ENCODE results near the gene FAM234A.

DNA sequence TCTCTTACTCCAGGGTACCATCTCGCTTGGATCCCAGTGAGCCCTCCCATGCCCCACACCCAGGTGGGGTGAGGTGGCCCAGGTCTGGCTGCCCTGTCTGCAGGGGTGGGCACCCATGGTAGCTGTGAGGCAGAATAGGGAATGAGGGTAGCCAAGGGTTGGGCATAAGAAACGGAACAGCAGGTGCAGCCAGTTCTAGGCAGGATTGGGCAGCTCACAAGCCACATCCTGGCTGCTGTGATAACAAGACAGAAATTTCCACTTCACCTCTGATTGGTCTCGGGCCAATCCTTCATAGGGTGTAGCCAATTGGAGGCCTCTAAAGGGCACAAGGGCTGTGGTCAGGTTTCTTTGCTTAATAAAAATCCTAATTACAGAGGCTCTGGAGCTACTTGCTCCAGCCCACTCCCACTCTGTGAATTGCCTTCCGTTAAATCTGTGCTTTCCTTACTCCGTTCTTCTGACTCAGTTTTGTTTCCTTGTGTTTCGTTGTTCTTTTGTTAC lies 44.3 kb downstream of the FAM234A start:
- TF ChIP-seq POLR2A (IDR thresholded peaks at IDR 0.05; ENCODE audit: low read length) (no peak), RARB (CRISPR knock-in tag; IDR thresholded peaks at IDR 0.05) (no peak), RAD21 (conservative IDR thresholded peaks at IDR 0.05 in 1 of 2, IDR thresholded peaks at IDR 0.05 in 1 of 2) (no peak), MAFK (IDR thresholded peaks at IDR 0.05; ENCODE audit: partially characterized antibody) (no peak), NFE2L2 (conservative IDR thresholded peaks at IDR 0.05; ENCODE audit: low read length) (no peak), EP300 (IDR thresholded peaks at IDR 0.05) (no peak), RFX5 (IDR thresholded peaks at IDR 0.05) (no peak), ESRRA (IDR thresholded peaks at IDR 0.05; ENCODE audit: borderline replicate concordance, low read length) (no peak), MAZ (IDR thresholded peaks at IDR 0.05; ENCODE audit: borderline replicate concordance, low read depth, low read length) (no peak)
- TF ChIP-seq, protein P1, sequence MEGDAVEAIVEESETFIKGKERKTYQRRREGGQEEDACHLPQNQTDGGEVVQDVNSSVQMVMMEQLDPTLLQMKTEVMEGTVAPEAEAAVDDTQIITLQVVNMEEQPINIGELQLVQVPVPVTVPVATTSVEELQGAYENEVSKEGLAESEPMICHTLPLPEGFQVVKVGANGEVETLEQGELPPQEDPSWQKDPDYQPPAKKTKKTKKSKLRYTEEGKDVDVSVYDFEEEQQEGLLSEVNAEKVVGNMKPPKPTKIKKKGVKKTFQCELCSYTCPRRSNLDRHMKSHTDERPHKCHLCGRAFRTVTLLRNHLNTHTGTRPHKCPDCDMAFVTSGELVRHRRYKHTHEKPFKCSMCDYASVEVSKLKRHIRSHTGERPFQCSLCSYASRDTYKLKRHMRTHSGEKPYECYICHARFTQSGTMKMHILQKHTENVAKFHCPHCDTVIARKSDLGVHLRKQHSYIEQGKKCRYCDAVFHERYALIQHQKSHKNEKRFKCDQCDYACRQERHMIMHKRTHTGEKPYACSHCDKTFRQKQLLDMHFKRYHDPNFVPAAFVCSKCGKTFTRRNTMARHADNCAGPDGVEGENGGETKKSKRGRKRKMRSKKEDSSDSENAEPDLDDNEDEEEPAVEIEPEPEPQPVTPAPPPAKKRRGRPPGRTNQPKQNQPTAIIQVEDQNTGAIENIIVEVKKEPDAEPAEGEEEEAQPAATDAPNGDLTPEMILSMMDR (IDR thresholded peaks at IDR 0.05): no peak
- TF ChIP-seq, protein P2, sequence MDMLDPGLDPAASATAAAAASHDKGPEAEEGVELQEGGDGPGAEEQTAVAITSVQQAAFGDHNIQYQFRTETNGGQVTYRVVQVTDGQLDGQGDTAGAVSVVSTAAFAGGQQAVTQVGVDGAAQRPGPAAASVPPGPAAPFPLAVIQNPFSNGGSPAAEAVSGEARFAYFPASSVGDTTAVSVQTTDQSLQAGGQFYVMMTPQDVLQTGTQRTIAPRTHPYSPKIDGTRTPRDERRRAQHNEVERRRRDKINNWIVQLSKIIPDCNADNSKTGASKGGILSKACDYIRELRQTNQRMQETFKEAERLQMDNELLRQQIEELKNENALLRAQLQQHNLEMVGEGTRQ (IDR thresholded peaks at IDR 0.05): no peak
- TF ChIP-seq, protein P3, sequence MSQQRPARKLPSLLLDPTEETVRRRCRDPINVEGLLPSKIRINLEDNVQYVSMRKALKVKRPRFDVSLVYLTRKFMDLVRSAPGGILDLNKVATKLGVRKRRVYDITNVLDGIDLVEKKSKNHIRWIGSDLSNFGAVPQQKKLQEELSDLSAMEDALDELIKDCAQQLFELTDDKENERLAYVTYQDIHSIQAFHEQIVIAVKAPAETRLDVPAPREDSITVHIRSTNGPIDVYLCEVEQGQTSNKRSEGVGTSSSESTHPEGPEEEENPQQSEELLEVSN (IDR thresholded peaks at IDR 0.05; ENCODE audit: borderline replicate concordance, low read depth): no peak
